Breast epithelium (tissue), 3 donors: Measurements from ENCODE around the gene NFKBIA.
"Not testable (repeated sequence)": the region's sequence is repeated elsewhere in the genome, so short reads cannot be mapped to it uniquely, and the experiment has no call there.

Source experiments
- CTCF ChIP-seq, 3 donors: fragments of 450-650 bp; IDR thresholded peaks; one replicate each; pipeline ENCODE4 v1.5.1; 2016 to 2017; ENCODE audit warnings: antibody characterized with exemption in 3 of 3, mild to moderate bottlenecking in 3 of 3, moderate library complexity in 3 of 3
- POLR2A ChIP-seq: fragments of 450-650 bp; IDR thresholded peaks from one replicate; pipeline ENCODE4 v1.6.1; 2016; ENCODE audit warnings: antibody characterized with exemption, mild to moderate bottlenecking, moderate library complexity
- POLR2AphosphoS5 ChIP-seq, 3 donors: sonication (generic); formaldehyde crosslinking; IDR thresholded peaks; one replicate each; pipeline ENCODE4 v1.6.1; 2017; ENCODE audit warnings: antibody characterized with exemption in 3 of 3

GRCh38 chr14:35438492-35438891 is 33.9 kb upstream of the NFKBIA start:
- TF ChIP-seq CTCF (IDR thresholded peaks at IDR 0.05); POLR2A; POLR2AphosphoS5 (IDR thresholded peaks at IDR 0.05): not testable (repeated sequence)
